Measurements from ENCODE around the gene LHX5.

- TF ChIP-seq CTCF (IDR thresholded peaks at IDR 0.05), result no peak
- TF ChIP-seq POLR2A (IDR thresholded peaks at IDR 0.05), result no peak
Observed at GRCh38 chr12:113488322-113488721, 16.7 kb upstream of the LHX5 start.

All from ovary (tissue), 3 donors.